Uterus (tissue), 2 donors: ENCODE measurements around the gene UPF2.

ENCODE experiments used
- POLR2A ChIP-seq, 2 donors: fragments of 450-650 bp; IDR thresholded peaks; one replicate each; pipeline ENCODE4 v1.6.1; 2016; ENCODE audit warnings: antibody characterized with exemption in 2 of 2, mild to moderate bottlenecking in 1 of 2, moderate library complexity in 1 of 2
- TF ChIP-seq, protein P1 (sequence below), 4 experiments: fragments of 200-600 bp in 2 of 4; fragments of 450-650 bp in 2 of 4; sonication (generic) in 2 of 4; IDR thresholded peaks; one replicate each; pipeline ENCODE4 v1.5.1; 2016 to 2019; ENCODE audit warnings: antibody characterized with exemption in 4 of 4, mild to moderate bottlenecking in 2 of 4, moderate library complexity in 1 of 4

DNA sequence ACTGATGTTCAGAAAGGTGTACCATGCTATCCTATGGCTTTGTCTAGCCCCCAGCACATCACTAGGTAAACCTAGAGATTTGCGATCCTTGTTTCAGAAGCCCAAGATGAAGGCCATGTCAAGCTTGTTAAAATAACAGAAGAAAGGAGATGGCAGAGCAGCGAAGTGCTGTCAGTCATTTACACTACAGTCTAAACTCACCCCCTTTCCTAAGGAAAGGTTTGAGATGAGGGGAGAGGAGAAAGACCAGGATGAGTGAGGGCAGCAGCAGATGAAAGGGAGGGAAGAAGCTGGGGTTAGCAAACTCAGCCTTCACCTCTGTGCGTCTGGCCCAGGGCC is 144.6 kb downstream of the UPF2 start:
- TF ChIP-seq POLR2A (IDR thresholded peaks at IDR 0.05): no peak
- TF ChIP-seq, protein P1, sequence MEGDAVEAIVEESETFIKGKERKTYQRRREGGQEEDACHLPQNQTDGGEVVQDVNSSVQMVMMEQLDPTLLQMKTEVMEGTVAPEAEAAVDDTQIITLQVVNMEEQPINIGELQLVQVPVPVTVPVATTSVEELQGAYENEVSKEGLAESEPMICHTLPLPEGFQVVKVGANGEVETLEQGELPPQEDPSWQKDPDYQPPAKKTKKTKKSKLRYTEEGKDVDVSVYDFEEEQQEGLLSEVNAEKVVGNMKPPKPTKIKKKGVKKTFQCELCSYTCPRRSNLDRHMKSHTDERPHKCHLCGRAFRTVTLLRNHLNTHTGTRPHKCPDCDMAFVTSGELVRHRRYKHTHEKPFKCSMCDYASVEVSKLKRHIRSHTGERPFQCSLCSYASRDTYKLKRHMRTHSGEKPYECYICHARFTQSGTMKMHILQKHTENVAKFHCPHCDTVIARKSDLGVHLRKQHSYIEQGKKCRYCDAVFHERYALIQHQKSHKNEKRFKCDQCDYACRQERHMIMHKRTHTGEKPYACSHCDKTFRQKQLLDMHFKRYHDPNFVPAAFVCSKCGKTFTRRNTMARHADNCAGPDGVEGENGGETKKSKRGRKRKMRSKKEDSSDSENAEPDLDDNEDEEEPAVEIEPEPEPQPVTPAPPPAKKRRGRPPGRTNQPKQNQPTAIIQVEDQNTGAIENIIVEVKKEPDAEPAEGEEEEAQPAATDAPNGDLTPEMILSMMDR (IDR thresholded peaks at IDR 0.05): no peak
